ENCODE measurements around the gene NCOA3. TPM values are rescaled to one million over a fixed set of nuclear protein-coding genes. Genes with fewer than 3 reads are reported as not detected.

The NCOA3 gene
- polyA plus RNA-seq, 1 of the 3 experiments (the other 2 are of a cell fraction), result 5.8 TPM

DNA sequence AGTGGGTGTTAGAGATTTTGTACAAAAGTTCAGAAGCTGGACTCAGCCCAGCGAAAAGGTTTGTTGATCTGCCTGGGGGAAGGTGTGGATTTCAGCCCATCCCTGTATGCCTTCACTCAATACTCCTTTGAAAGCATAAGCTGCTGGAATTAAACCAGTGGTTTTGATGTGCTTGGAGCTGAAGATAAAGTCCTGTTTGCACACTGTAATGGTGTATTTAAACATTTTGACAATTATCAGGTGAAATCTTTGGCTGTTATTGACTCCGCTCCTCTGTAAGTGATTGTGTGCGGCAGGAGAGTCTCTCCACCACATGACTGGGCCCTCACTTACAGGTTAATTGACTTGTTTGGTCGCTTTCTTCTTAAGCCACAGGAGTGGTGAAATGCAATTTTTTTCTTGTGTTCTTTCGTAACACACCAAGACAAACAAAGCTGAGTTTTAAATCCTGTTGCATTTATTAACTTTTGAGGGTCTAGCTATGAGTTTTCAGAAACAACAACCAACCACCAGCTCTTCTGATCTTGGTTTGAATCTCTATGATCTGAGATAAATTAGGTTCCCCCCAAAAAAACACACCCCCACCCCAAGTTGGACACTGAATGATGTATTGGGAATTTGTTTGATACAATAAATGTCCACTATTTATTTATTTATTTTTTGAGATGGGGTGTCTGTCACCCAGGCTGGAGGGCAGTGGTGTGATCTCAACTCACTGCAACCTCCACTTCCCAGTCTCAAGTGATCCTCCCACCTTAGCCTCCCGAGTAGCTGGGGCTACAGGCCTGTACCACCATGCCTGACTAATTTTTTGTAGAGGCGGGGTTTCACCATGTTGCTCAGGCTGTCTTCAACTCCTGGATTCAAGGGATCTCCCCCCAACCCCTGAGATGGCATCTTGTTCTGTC is 46.3 kb upstream of the NCOA3 start:
- Histone ChIP-seq H3K27ac (ENCODE audit: low read depth in 2 of 2, low read length in 1 of 2) (no peak overlapping the region), H3K9ac (no peak overlapping the region), H2AFZ (ENCODE audit: low read depth) (no peak overlapping the region), H3F3A (replicated peaks; ENCODE audit: insufficient read depth) (peaks cover 23% of the 10 kb centered on the region), H3K9me2 (no peaks in the 10 kb centered on the region), H3K27me3 (ENCODE audit: insufficient read depth) (no peaks in the 10 kb centered on the region), H3K4me3 (ENCODE audit: low read depth in 2 of 2, low read length in 1 of 2) (no peak overlapping the region), H4K20me1 (ENCODE audit: insufficient read depth) (no peaks in the 10 kb centered on the region), H3K4me1 (ENCODE audit: control insufficient read depth in 1 of 2, insufficient read depth in 2 of 2, low read depth in 1 of 2, low read length in 1 of 2) (no peaks in the 10 kb centered on the region), H3K36me3 (replicated peaks in 1 of 2; ENCODE audit: control insufficient read depth in 1 of 2, insufficient read depth in 2 of 2, low read length in 1 of 2) (no peaks in the 10 kb centered on the region), H3K79me2 (ENCODE audit: insufficient read depth) (no peaks in the 10 kb centered on the region), H3K9me3 (peaks cover 4% of the 10 kb centered on the region; the same call in 1 of the 2 replicates), H3K4me2 (no peak overlapping the region)
- POLR2A ChIA-PET, result no interaction called here
- CTCF ChIA-PET, result interaction anchor here (0.6 to 1.9 kb wide), 3 partner anchors 19 to 259 kb away, joined by 3 to 8 read pairs (median 3); no protein-coding TSS in a partner anchor
- WGBS (ENCODE audit: low lambda C conversion rate), result 82% methylated on average over 7 of the region's 7 CpGs
- DNase-seq, result no peak
- TF ChIP-seq RXRA (IDR thresholded peaks at IDR 0.05; ENCODE audit: borderline replicate concordance, low read depth) (no peak), RAD21 (IDR thresholded peaks at IDR 0.05; ENCODE audit: low read length) (no peak)

DNA sequence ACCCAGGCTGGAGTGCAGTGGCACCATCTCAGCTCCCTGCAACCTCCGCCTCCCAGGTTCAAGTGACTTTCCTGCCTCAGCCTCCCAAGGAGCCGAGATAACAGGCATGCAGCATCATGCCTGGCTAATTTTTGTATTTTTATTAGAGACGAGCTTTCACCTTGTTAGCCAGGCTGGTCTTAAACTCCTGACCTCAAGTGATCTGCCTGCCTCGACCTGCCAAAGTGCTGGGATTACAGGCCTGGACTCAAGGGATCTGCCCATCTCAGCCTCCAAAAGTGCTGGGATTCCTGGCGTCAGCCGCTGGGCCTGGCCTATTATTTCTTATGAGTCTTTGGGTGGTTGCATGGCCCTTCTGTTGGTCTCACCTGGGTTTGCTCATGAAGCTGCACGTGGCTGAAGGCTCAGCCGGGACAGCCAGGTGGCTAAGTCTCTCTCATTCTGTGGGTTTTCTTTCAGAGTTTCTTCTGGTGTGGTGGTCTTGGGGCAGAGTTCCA is 45.6 kb upstream of the NCOA3 start:
- H3K4me1 ChIP-seq (ENCODE audit: control insufficient read depth in 1 of 2, insufficient read depth in 2 of 2, low read depth in 1 of 2, low read length in 1 of 2), result no peaks in the 10 kb centered on the region
- ChIA-PET POLR2A (no interaction called here), CTCF (interaction anchor here (1.1 to 1.9 kb wide), 2 partner anchors 72 to 260 kb away, joined by 3 to 8 read pairs; no protein-coding TSS in a partner anchor)
- no peak overlapping the region for H3K27ac ChIP-seq (ENCODE audit: low read depth in 2 of 2, low read length in 1 of 2)
- peaks cover 4% of the 10 kb centered on the region; the same call in 1 of the 2 replicates for H3K9me3 ChIP-seq
- DNase-seq, result no peak
- H3K36me3 ChIP-seq (replicated peaks in 1 of 2; ENCODE audit: control insufficient read depth in 1 of 2, insufficient read depth in 2 of 2, low read length in 1 of 2), result no peaks in the 10 kb centered on the region
- TF ChIP-seq TEAD4 (IDR thresholded peaks at IDR 0.05; ENCODE audit: borderline replicate concordance, insufficient read depth) (no peak), NRF1 (IDR thresholded peaks at IDR 0.05; ENCODE audit: low read depth, low read length) (no peak), RAD21 (IDR thresholded peaks at IDR 0.05; ENCODE audit: low read length) (no peak), FOXM1 (IDR thresholded peaks at IDR 0.05; ENCODE audit: low read depth) (no peak), TCF12 (IDR thresholded peaks at IDR 0.05) (no peak), TAF1 (IDR thresholded peaks at IDR 0.05; ENCODE audit: borderline replicate concordance, low read depth, low read length) (no peak), RXRA (IDR thresholded peaks at IDR 0.05; ENCODE audit: borderline replicate concordance, low read depth) (no peak), YY1 (IDR thresholded peaks at IDR 0.05; ENCODE audit: low read depth) (no peak), FOXJ3 (CRISPR knock-in tag; IDR thresholded peaks at IDR 0.05) (no peak), GATA2 (CRISPR knock-in tag; IDR thresholded peaks at IDR 0.05) (no peak)
- TF ChIP-seq, protein P1, sequence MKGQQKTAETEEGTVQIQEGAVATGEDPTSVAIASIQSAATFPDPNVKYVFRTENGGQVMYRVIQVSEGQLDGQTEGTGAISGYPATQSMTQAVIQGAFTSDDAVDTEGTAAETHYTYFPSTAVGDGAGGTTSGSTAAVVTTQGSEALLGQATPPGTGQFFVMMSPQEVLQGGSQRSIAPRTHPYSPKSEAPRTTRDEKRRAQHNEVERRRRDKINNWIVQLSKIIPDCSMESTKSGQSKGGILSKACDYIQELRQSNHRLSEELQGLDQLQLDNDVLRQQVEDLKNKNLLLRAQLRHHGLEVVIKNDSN (IDR thresholded peaks at IDR 0.05; ENCODE audit: borderline replicate concordance, low read depth), result no peak
- TF ChIP-seq, protein P2, sequence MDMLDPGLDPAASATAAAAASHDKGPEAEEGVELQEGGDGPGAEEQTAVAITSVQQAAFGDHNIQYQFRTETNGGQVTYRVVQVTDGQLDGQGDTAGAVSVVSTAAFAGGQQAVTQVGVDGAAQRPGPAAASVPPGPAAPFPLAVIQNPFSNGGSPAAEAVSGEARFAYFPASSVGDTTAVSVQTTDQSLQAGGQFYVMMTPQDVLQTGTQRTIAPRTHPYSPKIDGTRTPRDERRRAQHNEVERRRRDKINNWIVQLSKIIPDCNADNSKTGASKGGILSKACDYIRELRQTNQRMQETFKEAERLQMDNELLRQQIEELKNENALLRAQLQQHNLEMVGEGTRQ (IDR thresholded peaks at IDR 0.05; ENCODE audit: borderline replicate concordance, low read depth, low read length), result no peak
- TF ChIP-seq, protein P3, sequence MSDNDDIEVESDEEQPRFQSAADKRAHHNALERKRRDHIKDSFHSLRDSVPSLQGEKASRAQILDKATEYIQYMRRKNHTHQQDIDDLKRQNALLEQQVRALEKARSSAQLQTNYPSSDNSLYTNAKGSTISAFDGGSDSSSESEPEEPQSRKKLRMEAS (IDR thresholded peaks at IDR 0.05; ENCODE audit: low read depth), result no peak
- TF ChIP-seq, protein P4, sequence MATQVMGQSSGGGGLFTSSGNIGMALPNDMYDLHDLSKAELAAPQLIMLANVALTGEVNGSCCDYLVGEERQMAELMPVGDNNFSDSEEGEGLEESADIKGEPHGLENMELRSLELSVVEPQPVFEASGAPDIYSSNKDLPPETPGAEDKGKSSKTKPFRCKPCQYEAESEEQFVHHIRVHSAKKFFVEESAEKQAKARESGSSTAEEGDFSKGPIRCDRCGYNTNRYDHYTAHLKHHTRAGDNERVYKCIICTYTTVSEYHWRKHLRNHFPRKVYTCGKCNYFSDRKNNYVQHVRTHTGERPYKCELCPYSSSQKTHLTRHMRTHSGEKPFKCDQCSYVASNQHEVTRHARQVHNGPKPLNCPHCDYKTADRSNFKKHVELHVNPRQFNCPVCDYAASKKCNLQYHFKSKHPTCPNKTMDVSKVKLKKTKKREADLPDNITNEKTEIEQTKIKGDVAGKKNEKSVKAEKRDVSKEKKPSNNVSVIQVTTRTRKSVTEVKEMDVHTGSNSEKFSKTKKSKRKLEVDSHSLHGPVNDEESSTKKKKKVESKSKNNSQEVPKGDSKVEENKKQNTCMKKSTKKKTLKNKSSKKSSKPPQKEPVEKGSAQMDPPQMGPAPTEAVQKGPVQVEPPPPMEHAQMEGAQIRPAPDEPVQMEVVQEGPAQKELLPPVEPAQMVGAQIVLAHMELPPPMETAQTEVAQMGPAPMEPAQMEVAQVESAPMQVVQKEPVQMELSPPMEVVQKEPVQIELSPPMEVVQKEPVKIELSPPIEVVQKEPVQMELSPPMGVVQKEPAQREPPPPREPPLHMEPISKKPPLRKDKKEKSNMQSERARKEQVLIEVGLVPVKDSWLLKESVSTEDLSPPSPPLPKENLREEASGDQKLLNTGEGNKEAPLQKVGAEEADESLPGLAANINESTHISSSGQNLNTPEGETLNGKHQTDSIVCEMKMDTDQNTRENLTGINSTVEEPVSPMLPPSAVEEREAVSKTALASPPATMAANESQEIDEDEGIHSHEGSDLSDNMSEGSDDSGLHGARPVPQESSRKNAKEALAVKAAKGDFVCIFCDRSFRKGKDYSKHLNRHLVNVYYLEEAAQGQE (IDR thresholded peaks at IDR 0.05; ENCODE audit: low read depth, low read length), result no peak
- H3K79me2 ChIP-seq (ENCODE audit: insufficient read depth), result no peaks in the 10 kb centered on the region
- no peak overlapping the region for H3K4me3 ChIP-seq (ENCODE audit: low read depth in 2 of 2, low read length in 1 of 2)
- no peak overlapping the region for H2AFZ ChIP-seq (ENCODE audit: low read depth)
- H3K9ac ChIP-seq, result no peak overlapping the region
- no peak overlapping the region for H3K4me2 ChIP-seq
- H3F3A ChIP-seq (replicated peaks; ENCODE audit: insufficient read depth), result peaks cover 23% of the 10 kb centered on the region
- H3K27me3 ChIP-seq (ENCODE audit: insufficient read depth), result no peaks in the 10 kb centered on the region
- WGBS (ENCODE audit: low lambda C conversion rate), result 97% methylated on average over 7 of the region's 8 CpGs
- no peaks in the 10 kb centered on the region for H3K9me2 ChIP-seq
- no peaks in the 10 kb centered on the region for H4K20me1 ChIP-seq (ENCODE audit: insufficient read depth)

Data from SK-N-SH (cell line).